NT2/D1 (cell line): ENCODE results near the gene SLC34A3.

Experiments used
- SUZ12 ChIP-seq: IDR thresholded peaks from 2 replicates; pipeline ENCODE4 v1.6.1; 2011; ENCODE audit not compliant: insufficient read length, insufficient read depth; ENCODE audit errors: extremely low read depth
- YY1 ChIP-seq: IDR thresholded peaks from 2 replicates; pipeline ENCODE4 v1.6.1; 2011; ENCODE audit not compliant: insufficient read length, insufficient read depth
- ZNF274 ChIP-seq: IDR thresholded peaks from 2 replicates; pipeline ENCODE4 v1.6.1; 2011; ENCODE audit warnings: mild to moderate bottlenecking, low read depth, low read length

GRCh38 chr9:137278061-137278701 is 47.5 kb downstream of the SLC34A3 start:
- TF ChIP-seq ZNF274 (no peak), YY1 (no peak), SUZ12 (no peak)
